Trophoblast cell (in vitro differentiated cells and primary cell): Measurements from ENCODE around the gene DVL1.

ENCODE experiments used
- DNase-seq, 2 donors: peaks; one replicate each; pipeline ENCODE4 v3.0.0-alpha.2; 2016
- H2AFZ ChIP-seq: 2 replicates; pipeline ENCODE4 v1.6.1; 2013; ENCODE audit warnings: low read length, moderate library complexity, mild to moderate bottlenecking; ENCODE audit not compliant: insufficient read depth, poor library complexity
- H2AK5ac ChIP-seq: 2 replicates; pipeline ENCODE4 v1.6.1; 2013; ENCODE audit warnings: mild to moderate bottlenecking, low read length
- H2BK120ac ChIP-seq: 2 replicates; pipeline ENCODE4 v1.6.1; 2013; ENCODE audit warnings: low read length, mild to moderate bottlenecking, moderate library complexity; ENCODE audit not compliant: insufficient read depth, poor library complexity
- H2BK12ac ChIP-seq: 2 replicates; pipeline ENCODE4 v1.6.1; 2013; ENCODE audit warnings: mild to moderate bottlenecking, low read length, moderate library complexity
- H2BK5ac ChIP-seq: 2 replicates; pipeline ENCODE4 v1.6.1; 2013; ENCODE audit warnings: low read length, low read depth, moderate library complexity, mild to moderate bottlenecking; ENCODE audit not compliant: poor library complexity
- H3K14ac ChIP-seq: 2 replicates; pipeline ENCODE4 v1.6.1; 2013; ENCODE audit warnings: mild to moderate bottlenecking, low read length
- H3K18ac ChIP-seq: 2 replicates; pipeline ENCODE4 v1.6.1; 2013; ENCODE audit warnings: mild to moderate bottlenecking, low read length
- H3K23ac ChIP-seq: 2 replicates; pipeline ENCODE4 v1.6.1; 2013; ENCODE audit warnings: low read length
- H3K27ac ChIP-seq: 2 replicates; pipeline ENCODE4 v1.5.1; 2013; ENCODE audit warnings: low read depth, mild to moderate bottlenecking, inconsistent platforms, low read length, moderate library complexity
- H3K27me3 ChIP-seq: 2 replicates; pipeline ENCODE4 v1.6.1; 2013; ENCODE audit warnings: inconsistent platforms, mild to moderate bottlenecking, low read length, moderate library complexity; ENCODE audit not compliant: insufficient read depth
- H3K36me3 ChIP-seq, 2 experiments: 1 replicate in 1 of 2; 2 replicates in 1 of 2; pipeline ENCODE4 v1.6.1; 2013; ENCODE audit warnings: low read length in 2 of 2, mild to moderate bottlenecking in 2 of 2, moderate library complexity in 1 of 2; ENCODE audit not compliant: insufficient read depth in 2 of 2, control insufficient read depth in 1 of 2
- H3K4ac ChIP-seq: 2 replicates; pipeline ENCODE4 v1.6.1; 2013; ENCODE audit warnings: low read depth, mild to moderate bottlenecking, low read length, moderate library complexity
- H3K4me1 ChIP-seq, 2 experiments: 1 replicate in 1 of 2; 2 replicates in 1 of 2; pipeline ENCODE4 v1.6.1; 2013; ENCODE audit warnings: low read length in 2 of 2, mild to moderate bottlenecking in 2 of 2, moderate library complexity in 1 of 2; ENCODE audit not compliant: insufficient read depth in 2 of 2, control insufficient read depth in 1 of 2
- H3K4me2 ChIP-seq: 2 replicates; pipeline ENCODE4 v1.6.1; 2013; ENCODE audit warnings: inconsistent platforms, mild to moderate bottlenecking, low read length, moderate library complexity
- H3K4me3 ChIP-seq: 2 replicates; pipeline ENCODE4 v1.5.1; 2013; ENCODE audit warnings: mild to moderate bottlenecking, low read depth, low read length, inconsistent platforms
- H3K79me1 ChIP-seq: one replicate; pipeline ENCODE4 v1.6.1; 2013; ENCODE audit warnings: low read length
- H3K79me2 ChIP-seq: 2 replicates; pipeline ENCODE4 v1.6.1; 2013; ENCODE audit warnings: low read length, mild to moderate bottlenecking; ENCODE audit not compliant: control insufficient read depth, insufficient read depth, poor library complexity
- H3K9ac ChIP-seq: 2 replicates; pipeline ENCODE4 v1.6.1; 2013; ENCODE audit warnings: mild to moderate bottlenecking, low read length
- H3K9me3 ChIP-seq: 2 replicates; pipeline ENCODE4 v1.6.1; 2013; ENCODE audit warnings: low read depth, mild to moderate bottlenecking, control low read depth, inconsistent platforms, low read length; ENCODE audit not compliant: insufficient read depth
- H4K12ac ChIP-seq: 2 replicates; pipeline ENCODE4 v1.6.1; 2013; ENCODE audit warnings: low read depth, mild to moderate bottlenecking, low read length, moderate library complexity
- H4K8ac ChIP-seq: 2 replicates; pipeline ENCODE4 v1.6.1; 2013; ENCODE audit warnings: low read depth, mild to moderate bottlenecking, low read length, moderate library complexity
- H4K91ac ChIP-seq: one replicate; pipeline ENCODE4 v1.6.1; 2013; ENCODE audit warnings: low read depth, mild to moderate bottlenecking, low read length, moderate library complexity
- WGBS: extraction: QIAGEN DNeasy Blood & Tissue Kit; methylation state at CpG from one replicate; pipeline ENCODE4 v1.1.7; 2013; ENCODE audit warnings: missing lambda C conversion rate; ENCODE audit not compliant: insufficient read length, insufficient coverage; ENCODE audit errors: extremely low coverage; 5-methylcytosine and 5-hydroxymethylcytosine counted together

Gene DVL1

GRCh38 chr1:1307261-1307922 is 41.8 kb downstream of the DVL1 start:
- Histone ChIP-seq H3K4ac (peak overlapping the region; percentile 59), H3K79me2 (peaks cover 26% of the 10 kb centered on the region), H3K4me3 (peak overlapping the region; percentile 89), H2BK120ac (peak overlapping the region; percentile 43), H3K14ac (peak overlapping the region; percentile 59), H3K4me1 (peaks cover 47 to 52% of the 10 kb centered on the region in 2 experiments), H3K4me2 (peak overlapping the region; percentile 88), H2BK12ac (no peak overlapping the region), H3K18ac (peak overlapping the region; percentile 77), H3K27me3 (no peaks in the 10 kb centered on the region), H2AFZ (no peak overlapping the region), H4K8ac (peak overlapping the region; percentile 44), H3K36me3 (peaks cover 29 to 30% of the 10 kb centered on the region in 2 experiments), H2BK5ac (peak overlapping the region; percentile 3), H2AK5ac (peak overlapping the region; percentile 46), H3K79me1 (peaks cover 28% of the 10 kb centered on the region), H4K12ac (peak overlapping the region; percentile 3), H3K9me3 (no peaks in the 10 kb centered on the region), H4K91ac (peak overlapping the region; percentile 85), H3K23ac (no peak overlapping the region), H3K27ac (peak overlapping the region; percentile 77), H3K9ac (peak overlapping the region; percentile 81)
- DNase-seq: peak in 1 of 2 donors; percentile 51
- WGBS: no CpG with 5 or more reads among the region's 83 CpGs

DNA sequence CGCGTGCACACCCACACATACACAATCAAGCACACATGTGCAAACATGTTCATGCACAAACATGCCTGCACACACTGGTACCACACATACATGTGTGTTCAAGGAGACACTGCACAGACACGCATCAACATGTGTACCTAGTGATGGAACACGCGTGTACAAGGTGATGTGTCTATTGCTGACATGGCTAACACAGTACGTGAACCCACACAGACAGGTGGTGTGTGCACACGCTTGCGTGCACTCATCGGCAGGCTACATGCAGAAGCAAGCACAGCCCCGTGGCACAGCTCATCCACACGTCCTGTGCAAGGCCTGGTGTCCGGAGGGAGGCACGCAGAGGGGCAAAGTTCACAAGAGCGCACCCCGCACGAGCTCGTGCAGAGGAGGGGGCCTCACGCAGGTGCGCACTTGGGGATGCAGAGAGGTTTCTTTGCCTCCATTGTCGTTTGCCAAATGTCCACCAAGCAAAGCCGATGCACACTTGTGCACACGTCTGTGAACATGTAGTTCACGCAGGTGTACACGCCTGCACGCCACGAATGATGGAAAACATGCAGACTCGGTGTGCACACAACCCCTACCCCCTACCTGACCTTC is 42.5 kb downstream of the DVL1 start:
- Histone ChIP-seq H3K9ac (peak overlapping the region; percentile 64), H3K23ac (no peak overlapping the region), H2BK5ac (no peak overlapping the region), H4K91ac (peak overlapping the region; percentile 85), H3K4me1 (peaks cover 47 to 52% of the 10 kb centered on the region in 2 experiments), H3K27ac (no peak overlapping the region), H4K8ac (no peak overlapping the region), H3K79me2 (peaks cover 26% of the 10 kb centered on the region), H2AK5ac (no peak overlapping the region), H3K9me3 (no peaks in the 10 kb centered on the region), H3K18ac (no peak overlapping the region), H2BK12ac (no peak overlapping the region), H3K4me3 (peak overlapping the region; percentile 89), H4K12ac (no peak overlapping the region), H3K36me3 (peaks cover 23 to 25% of the 10 kb centered on the region in 2 experiments), H2AFZ (no peak overlapping the region), H3K14ac (peak overlapping the region; percentile 59), H3K27me3 (no peaks in the 10 kb centered on the region), H2BK120ac (no peak overlapping the region), H3K4me2 (peak overlapping the region; percentile 88), H3K79me1 (peaks cover 28% of the 10 kb centered on the region), H3K4ac (peak overlapping the region; percentile 59)
- no peak for DNase-seq
- no CpG with 5 or more reads among the region's 27 CpGs for WGBS

GRCh38 chr1:1306070-1306660 is 43.1 kb downstream of the DVL1 start:
- no peaks in the 10 kb centered on the region for H3K27me3 ChIP-seq
- H4K91ac ChIP-seq: peak overlapping the region; percentile 36
- no peak overlapping the region for H4K8ac ChIP-seq
- H3K27ac ChIP-seq: peak overlapping the region; percentile 89
- H3K4me3 ChIP-seq: no peak overlapping the region
- peak overlapping the region; percentile 1 for H4K12ac ChIP-seq
- peaks cover 17 to 21% of the 10 kb centered on the region in 2 experiments for H3K36me3 ChIP-seq
- peak overlapping the region; percentile 88 for H3K4me2 ChIP-seq
- no CpG with 5 or more reads among the region's 11 CpGs for WGBS
- H2BK5ac ChIP-seq: no peak overlapping the region
- no peak overlapping the region for H2BK120ac ChIP-seq
- no peak for DNase-seq
- H2BK12ac ChIP-seq: no peak overlapping the region
- H3K14ac ChIP-seq: peak overlapping the region; percentile 11
- no peak overlapping the region for H2AFZ ChIP-seq
- H3K9ac ChIP-seq: peak overlapping the region; percentile 29
- no peaks in the 10 kb centered on the region for H3K9me3 ChIP-seq
- H3K4me1 ChIP-seq: peaks cover 47 to 52% of the 10 kb centered on the region in 2 experiments
- peak overlapping the region; percentile 7 for H3K18ac ChIP-seq
- H2AK5ac ChIP-seq: peak overlapping the region; percentile 10
- peaks cover 28% of the 10 kb centered on the region for H3K79me1 ChIP-seq
- H3K79me2 ChIP-seq: peaks cover 26% of the 10 kb centered on the region
- H3K23ac ChIP-seq: no peak overlapping the region
- H3K4ac ChIP-seq: peak overlapping the region; percentile 14

GRCh38 chr1:1305300-1306069 is 43.7 kb downstream of the DVL1 start:
- Histone ChIP-seq H2AFZ (peak overlapping the region; percentile 50), H4K8ac (peak overlapping the region; percentile 77), H3K36me3 (peaks cover 10 to 14% of the 10 kb centered on the region in 2 experiments), H3K9ac (no peak overlapping the region), H3K4me1 (peaks cover 47 to 52% of the 10 kb centered on the region in 2 experiments), H2BK5ac (peak overlapping the region; percentile 73), H3K4me2 (peak overlapping the region; percentile 88), H2BK120ac (peak overlapping the region; percentile 62), H3K4ac (peak overlapping the region; percentile 9), H3K23ac (no peak overlapping the region), H4K12ac (peak overlapping the region; percentile 51), H3K27me3 (no peaks in the 10 kb centered on the region), H2AK5ac (peak overlapping the region; percentile 77), H3K27ac (peak overlapping the region; percentile 89), H3K14ac (peak overlapping the region; percentile 60), H3K79me1 (peaks cover 28% of the 10 kb centered on the region), H3K18ac (peak overlapping the region; percentile 24), H3K4me3 (no peak overlapping the region), H3K79me2 (peaks cover 26% of the 10 kb centered on the region), H3K9me3 (no peaks in the 10 kb centered on the region), H2BK12ac (peak overlapping the region; percentile 12), H4K91ac (peak overlapping the region; percentile 84)
- no CpG with 5 or more reads among the region's 25 CpGs for WGBS
- no peak for DNase-seq
